ENCODE data around the gene TENM4.

- no peak for TF ChIP-seq CTCF (IDR thresholded peaks at IDR 0.05)
- TF ChIP-seq POLR2A (IDR thresholded peaks at IDR 0.05) = no peak
These were observed 26.0 kb downstream of the TENM4 start for GRCh38 chr11:79414644-79415317.
